ENCODE data around the gene RFTN1.

The RFTN1 gene

GRCh38 chr3:16354291-16354690 is 159.2 kb downstream of the RFTN1 start:
- ChIA-PET POLR2A (no interaction called here), CTCF (no interaction called here)
- no peak for TF ChIP-seq LEF1 (IDR thresholded peaks at IDR 0.05; ENCODE audit: borderline replicate concordance)
- TF ChIP-seq BHLHE40 (IDR thresholded peaks at IDR 0.05; ENCODE audit: borderline replicate concordance): no peak
- TF ChIP-seq FOXA1 (IDR thresholded peaks at IDR 0.05): no peak
- no peak for TF ChIP-seq CTBP1 (IDR thresholded peaks at IDR 0.05; ENCODE audit: borderline replicate concordance)
- no peak for TF ChIP-seq ARNT (IDR thresholded peaks at IDR 0.05)
- TF ChIP-seq ZNF384 (IDR thresholded peaks at IDR 0.05): no peak
- no peak for TF ChIP-seq FOXM1 (IDR thresholded peaks at IDR 0.05; ENCODE audit: borderline replicate concordance)
- no peak for DNase-seq (ENCODE audit: extremely low spot score)

- CTCF ChIA-PET: no interaction called here
- DNase-seq (ENCODE audit: extremely low spot score): no peak
- POLR2A ChIA-PET: no interaction called here
- TF ChIP-seq ELF4 (IDR thresholded peaks at IDR 0.05) (no peak), SUZ12 (IDR thresholded peaks at IDR 0.05) (no peak), CTBP1 (IDR thresholded peaks at IDR 0.05; ENCODE audit: borderline replicate concordance) (no peak), LEF1 (IDR thresholded peaks at IDR 0.05; ENCODE audit: borderline replicate concordance) (no peak), TARDBP (IDR thresholded peaks at IDR 0.05) (no peak), BHLHE40 (IDR thresholded peaks at IDR 0.05; ENCODE audit: borderline replicate concordance) (no peak), FOXK2 (IDR thresholded peaks at IDR 0.05) (no peak), FOXM1 (IDR thresholded peaks at IDR 0.05; ENCODE audit: borderline replicate concordance) (no peak), L3MBTL2 (conservative IDR thresholded peaks at IDR 0.05) (no peak), FOXA1 (IDR thresholded peaks at IDR 0.05) (no peak), HDGF (IDR thresholded peaks at IDR 0.05; ENCODE audit: borderline replicate concordance) (no peak), NFRKB (IDR thresholded peaks at IDR 0.05) (no peak), ZNF384 (IDR thresholded peaks at IDR 0.05) (no peak), SP1 (IDR thresholded peaks at IDR 0.05) (no peak), PKNOX1 (IDR thresholded peaks at IDR 0.05) (no peak), ARNT (IDR thresholded peaks at IDR 0.05) (no peak)
Measured at GRCh38 chr3:16352428-16352827, 161.1 kb downstream of the RFTN1 start.

- POLR2A ChIA-PET: no interaction called here
- no peak for TF ChIP-seq TARDBP (IDR thresholded peaks at IDR 0.05)
- CTCF ChIA-PET: no interaction called here
- DNase-seq (ENCODE audit: extremely low spot score): no peak
Measured at GRCh38 chr3:16350597-16351318, 162.7 kb downstream of the RFTN1 start.

GRCh38 chr3:16349986-16350596 is 163.4 kb downstream of the RFTN1 start:
- no peak for TF ChIP-seq NFRKB (IDR thresholded peaks at IDR 0.05)
- TF ChIP-seq SUZ12 (IDR thresholded peaks at IDR 0.05): no peak
- TF ChIP-seq HDGF (IDR thresholded peaks at IDR 0.05; ENCODE audit: borderline replicate concordance): no peak
- no peak for TF ChIP-seq SP1 (IDR thresholded peaks at IDR 0.05)
- no peak for TF ChIP-seq ARNT (IDR thresholded peaks at IDR 0.05)
- TF ChIP-seq FOXM1 (IDR thresholded peaks at IDR 0.05; ENCODE audit: borderline replicate concordance): no peak
- no peak for TF ChIP-seq CTBP1 (IDR thresholded peaks at IDR 0.05; ENCODE audit: borderline replicate concordance)
- no peak for TF ChIP-seq BHLHE40 (IDR thresholded peaks at IDR 0.05; ENCODE audit: borderline replicate concordance)
- TF ChIP-seq FOXK2 (IDR thresholded peaks at IDR 0.05): no peak
- TF ChIP-seq PKNOX1 (IDR thresholded peaks at IDR 0.05): no peak
- no peak for TF ChIP-seq L3MBTL2 (conservative IDR thresholded peaks at IDR 0.05)
- ChIA-PET CTCF (no interaction called here), POLR2A (no interaction called here)
- no peak for DNase-seq (ENCODE audit: extremely low spot score)

GRCh38 chr3:16347548-16347947 is 166.0 kb downstream of the RFTN1 start:
- ChIA-PET CTCF (no interaction called here), POLR2A (no interaction called here)
- TF ChIP-seq TARDBP (IDR thresholded peaks at IDR 0.05) (no peak), L3MBTL2 (conservative IDR thresholded peaks at IDR 0.05) (no peak), CTBP1 (IDR thresholded peaks at IDR 0.05; ENCODE audit: borderline replicate concordance) (no peak), FOXK2 (IDR thresholded peaks at IDR 0.05) (no peak), ARNT (IDR thresholded peaks at IDR 0.05) (no peak), FOXA1 (IDR thresholded peaks at IDR 0.05) (no peak), SP1 (IDR thresholded peaks at IDR 0.05) (no peak), ZNF384 (IDR thresholded peaks at IDR 0.05) (no peak), NFRKB (IDR thresholded peaks at IDR 0.05) (no peak), FOXM1 (IDR thresholded peaks at IDR 0.05; ENCODE audit: borderline replicate concordance) (no peak), PKNOX1 (IDR thresholded peaks at IDR 0.05) (no peak), SUZ12 (IDR thresholded peaks at IDR 0.05) (no peak), HDGF (IDR thresholded peaks at IDR 0.05; ENCODE audit: borderline replicate concordance) (no peak), ELF4 (IDR thresholded peaks at IDR 0.05) (no peak), LEF1 (IDR thresholded peaks at IDR 0.05; ENCODE audit: borderline replicate concordance) (no peak), BHLHE40 (IDR thresholded peaks at IDR 0.05; ENCODE audit: borderline replicate concordance) (no peak)
- no peak for DNase-seq (ENCODE audit: extremely low spot score)

- no peak for DNase-seq (ENCODE audit: extremely low spot score)
- TF ChIP-seq SP1 (IDR thresholded peaks at IDR 0.05): no peak
- no peak for TF ChIP-seq L3MBTL2 (conservative IDR thresholded peaks at IDR 0.05)
- TF ChIP-seq ARNT (IDR thresholded peaks at IDR 0.05): no peak
- TF ChIP-seq FOXM1 (IDR thresholded peaks at IDR 0.05; ENCODE audit: borderline replicate concordance): no peak
- no peak for TF ChIP-seq TARDBP (IDR thresholded peaks at IDR 0.05)
- no peak for TF ChIP-seq PKNOX1 (IDR thresholded peaks at IDR 0.05)
- TF ChIP-seq HDGF (IDR thresholded peaks at IDR 0.05; ENCODE audit: borderline replicate concordance): no peak
- no peak for TF ChIP-seq LEF1 (IDR thresholded peaks at IDR 0.05; ENCODE audit: borderline replicate concordance)
- no peak for TF ChIP-seq SUZ12 (IDR thresholded peaks at IDR 0.05)
- no peak for TF ChIP-seq FOXK2 (IDR thresholded peaks at IDR 0.05)
- TF ChIP-seq ZNF384 (IDR thresholded peaks at IDR 0.05): no peak
- TF ChIP-seq FOXA1 (IDR thresholded peaks at IDR 0.05): no peak
- ChIA-PET POLR2A (no interaction called here), CTCF (no interaction called here)
Measured at GRCh38 chr3:16346413-16347081, 167.0 kb downstream of the RFTN1 start.

All from HEK293T (cell line).